Amniotic epithelial cell (primary cell): Measurements from ENCODE around the gene GABRB1.
A peak's percentile ranks its signal among the peaks of the same experiment; 100 is the strongest.

Experiments used
- DNase-seq: peaks from one replicate; pipeline ENCODE4 v3.0.0-alpha.2; 2010; ENCODE audit warnings: low read depth

GABRB1 gene

GRCh38 chr4:47049347-47049746, 18.0 kb downstream of the GABRB1 start:
- DNase-seq, result peak; percentile 31

DNA sequence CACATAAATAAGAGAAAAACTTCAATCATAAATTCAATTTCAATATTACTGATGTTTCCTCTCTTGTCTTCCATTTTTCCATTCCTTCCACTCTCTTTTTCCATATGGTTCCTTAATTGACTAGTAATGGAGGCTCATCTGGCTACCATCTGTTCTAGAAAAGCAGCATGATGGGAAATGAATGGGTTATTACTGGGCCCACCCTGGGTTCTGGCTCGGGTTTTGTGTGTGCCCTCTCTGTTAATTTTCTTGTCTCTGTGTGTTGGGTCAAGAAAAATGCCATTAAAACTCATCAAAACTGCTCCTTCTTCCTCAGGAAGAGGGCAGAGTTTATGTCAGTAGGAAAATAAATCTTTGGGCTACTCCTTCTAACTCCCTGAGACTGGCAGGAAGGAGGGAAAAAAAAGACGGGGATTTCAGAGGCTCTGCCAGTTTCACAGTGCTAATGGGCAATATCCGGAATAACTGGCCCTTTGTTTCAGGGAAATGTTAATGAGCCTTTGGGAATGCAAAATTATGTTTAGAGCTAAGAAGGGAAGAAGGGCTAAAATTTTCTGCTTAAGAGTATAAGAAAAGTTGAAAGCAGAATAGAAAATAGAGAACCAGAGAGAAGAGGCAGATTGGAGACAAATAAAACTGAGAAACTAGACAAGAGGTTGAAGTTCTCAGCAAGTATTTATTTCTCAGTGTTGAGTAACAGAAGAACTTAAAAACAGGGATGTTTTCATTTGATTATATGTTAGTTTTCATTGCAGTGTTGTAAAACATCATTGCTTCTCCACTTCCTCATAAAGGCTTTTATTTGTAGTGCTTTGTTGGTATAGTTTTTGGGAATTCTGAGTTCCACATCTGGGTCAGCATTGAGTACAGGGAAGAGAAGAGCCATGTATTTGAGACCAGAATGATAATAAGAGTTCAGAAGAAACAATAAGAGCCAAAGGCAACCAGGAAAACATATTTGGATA, 19.7 kb downstream of the GABRB1 start:
- no peak for DNase-seq

DNA sequence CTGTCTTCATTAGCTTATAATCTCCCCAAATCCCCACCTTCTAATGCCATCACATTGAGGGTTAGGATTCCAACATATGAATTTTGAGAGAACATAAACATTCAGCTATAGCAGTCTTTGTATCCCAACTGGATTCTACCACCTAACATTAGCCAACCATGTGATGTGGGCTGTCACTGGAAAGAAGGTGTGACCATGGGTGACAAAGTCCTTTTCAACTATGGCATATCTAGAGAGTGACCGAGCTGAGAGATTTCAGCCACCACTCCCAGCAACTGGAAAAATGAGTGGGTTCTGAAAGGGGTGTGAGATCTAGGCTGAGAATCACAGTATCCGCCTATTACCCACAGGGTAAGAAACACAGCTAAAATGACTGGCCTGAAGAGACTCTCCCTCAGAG, 22.1 kb downstream of the GABRB1 start:
- no peak for DNase-seq

DNA sequence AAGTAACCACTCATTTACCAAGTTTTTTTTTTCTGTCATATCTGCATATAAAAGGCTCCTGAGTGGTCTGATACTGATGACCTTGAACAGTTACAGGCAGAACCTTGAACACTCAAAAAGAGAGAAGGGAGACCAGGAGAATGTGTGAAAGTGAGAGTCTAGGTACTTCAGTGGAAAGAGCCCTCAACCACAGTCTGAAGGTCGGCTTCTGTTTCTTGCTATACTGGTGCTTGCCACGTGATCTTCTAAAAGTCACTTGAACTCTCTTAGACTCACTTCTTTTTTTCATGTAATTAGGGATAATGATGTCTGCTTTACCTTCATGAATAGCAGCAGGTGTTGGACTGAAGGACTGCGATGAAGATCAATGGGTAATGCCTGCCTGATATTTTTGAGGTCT, 22.8 kb downstream of the GABRB1 start:
- DNase-seq, result no peak

DNA sequence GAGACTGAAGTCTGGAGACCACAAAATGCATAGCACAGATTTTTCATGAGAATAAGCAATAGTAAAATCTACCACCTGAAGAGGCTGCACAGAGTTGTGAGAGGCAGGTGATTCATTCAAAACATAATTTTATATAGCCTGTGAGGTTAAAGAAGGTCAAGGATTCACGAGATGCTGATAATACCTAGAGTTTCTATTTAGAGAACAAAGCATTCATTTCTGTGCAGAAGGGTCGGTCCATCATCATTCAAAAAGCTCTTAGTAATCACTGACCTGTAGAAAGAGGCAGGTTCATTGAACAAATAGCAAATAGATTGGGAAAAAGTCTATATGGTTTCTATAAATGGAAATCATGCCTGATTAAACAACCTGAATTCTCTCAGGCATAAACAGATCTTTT, 26.6 kb downstream of the GABRB1 start:
- no peak for DNase-seq

DNA sequence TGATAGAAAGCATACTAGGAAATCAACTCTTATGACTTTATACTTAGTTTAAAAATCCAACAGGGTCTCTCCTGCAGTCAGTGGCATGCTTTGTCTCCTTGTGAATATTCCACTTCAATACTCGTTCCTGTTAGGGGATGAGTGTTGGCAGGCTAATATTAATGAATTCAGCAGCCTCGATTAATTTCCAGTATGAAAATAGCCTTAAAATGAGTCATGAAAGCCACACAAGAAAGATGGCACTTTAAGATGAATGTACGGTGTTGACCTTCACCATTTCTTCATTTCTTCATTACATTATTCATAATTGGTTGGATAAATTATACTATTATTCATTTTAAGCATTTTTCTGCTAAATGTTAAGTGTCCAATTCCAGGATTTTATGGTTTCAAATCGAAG, 29.2 kb downstream of the GABRB1 start:
- DNase-seq, result peak; percentile 27

GRCh38 chr4:47061435-47061834, 30.1 kb downstream of the GABRB1 start:
- peak; percentile 53 for DNase-seq

DNA sequence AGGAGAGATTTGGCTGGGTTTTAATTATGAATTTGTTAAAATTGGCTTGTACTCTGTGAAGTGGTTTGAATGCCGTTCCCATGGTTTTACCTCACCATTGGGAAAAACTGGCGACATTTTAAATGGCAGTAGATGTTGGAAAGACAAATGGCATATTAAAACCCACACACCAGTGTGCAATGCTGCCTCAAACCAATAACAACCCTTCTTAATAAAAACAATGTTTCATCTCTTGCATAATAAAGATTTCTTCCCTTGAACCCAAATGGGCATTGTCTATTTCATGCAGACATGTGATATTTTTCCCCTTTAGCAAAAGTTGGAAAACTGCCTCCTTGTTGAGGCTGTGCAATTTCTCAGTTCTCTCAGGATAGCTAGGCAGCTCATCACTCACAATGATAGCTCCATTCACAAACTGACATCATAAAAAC, 33.7 kb downstream of the GABRB1 start:
- peak; percentile 89 for DNase-seq

- peak; percentile 88 for DNase-seq
These were observed 37.6 kb downstream of the GABRB1 start for GRCh38 chr4:47068986-47069385.

- peak; percentile 75 for DNase-seq
These were observed 40.6 kb downstream of the GABRB1 start for GRCh38 chr4:47071901-47072341.

DNA sequence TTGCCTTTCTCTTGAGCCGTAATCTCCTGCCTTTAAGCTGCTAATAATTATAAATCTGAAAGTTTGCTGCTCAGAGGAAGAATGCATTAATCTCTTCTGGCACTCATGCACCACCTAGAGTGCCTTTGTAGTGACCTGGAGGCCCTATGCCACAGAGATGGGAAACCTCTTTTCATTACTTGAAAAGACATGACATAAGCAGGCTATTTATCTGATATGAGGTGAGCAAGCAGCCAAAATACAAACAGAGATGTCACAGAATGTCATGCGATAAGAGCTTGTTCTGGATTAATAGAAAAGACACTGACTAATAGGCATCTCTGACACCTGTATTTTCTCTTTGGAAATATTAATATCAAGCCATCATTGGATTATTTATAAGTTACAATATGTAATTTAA, 42.3 kb downstream of the GABRB1 start:
- DNase-seq, result no peak

GRCh38 chr4:47074816-47075215, 43.4 kb downstream of the GABRB1 start:
- no peak for DNase-seq

DNA sequence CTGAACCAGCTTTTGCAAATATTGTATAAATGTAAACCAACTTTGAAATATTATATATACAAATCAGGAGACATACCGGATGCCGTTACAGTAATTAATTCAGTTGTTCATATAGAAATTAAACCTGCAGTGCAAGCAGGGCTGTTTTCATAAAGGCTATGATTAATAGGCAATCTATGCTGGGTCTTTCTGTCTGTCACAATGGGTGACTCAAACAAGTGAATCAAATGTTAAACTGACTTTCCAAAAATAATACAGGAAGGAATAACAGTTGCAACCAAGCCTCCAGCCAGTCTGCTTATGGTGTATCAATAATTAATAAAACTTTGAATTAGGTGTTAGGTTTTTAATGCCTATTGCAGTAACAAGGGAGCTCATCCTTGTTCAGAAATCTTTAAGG, 43.9 kb downstream of the GABRB1 start:
- DNase-seq, result no peak

- no peak for DNase-seq
These were observed 44.6 kb downstream of the GABRB1 start for GRCh38 chr4:47075919-47076318.

GRCh38 chr4:47084111-47084510, 52.7 kb downstream of the GABRB1 start:
- DNase-seq, result no peak

GRCh38 chr4:47084795-47085194, 53.4 kb downstream of the GABRB1 start:
- no peak for DNase-seq

- no peak for DNase-seq
These were observed 56.9 kb downstream of the GABRB1 start for GRCh38 chr4:47088298-47088697.

DNA sequence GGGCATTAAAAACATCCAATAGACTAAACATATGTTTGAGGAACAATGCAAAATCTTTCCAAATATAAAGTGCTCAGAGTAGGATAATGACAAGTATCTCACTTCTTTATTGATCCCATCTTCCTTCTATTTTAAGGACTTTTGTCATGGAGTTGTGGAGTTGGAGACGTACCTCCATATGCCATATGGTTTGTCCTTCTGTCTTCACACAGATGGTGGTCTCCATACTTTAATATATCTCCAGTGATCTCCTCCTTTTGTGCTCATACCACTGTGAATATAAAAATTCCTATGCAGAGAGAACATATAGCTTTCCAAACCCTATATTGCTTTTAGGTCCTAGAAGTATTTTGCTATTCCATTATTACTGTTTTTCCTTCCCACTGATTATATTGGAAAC, 64.5 kb downstream of the GABRB1 start:
- DNase-seq, result no peak

GRCh38 chr4:47101453-47101852, 70.1 kb downstream of the GABRB1 start:
- DNase-seq, result no peak

DNA sequence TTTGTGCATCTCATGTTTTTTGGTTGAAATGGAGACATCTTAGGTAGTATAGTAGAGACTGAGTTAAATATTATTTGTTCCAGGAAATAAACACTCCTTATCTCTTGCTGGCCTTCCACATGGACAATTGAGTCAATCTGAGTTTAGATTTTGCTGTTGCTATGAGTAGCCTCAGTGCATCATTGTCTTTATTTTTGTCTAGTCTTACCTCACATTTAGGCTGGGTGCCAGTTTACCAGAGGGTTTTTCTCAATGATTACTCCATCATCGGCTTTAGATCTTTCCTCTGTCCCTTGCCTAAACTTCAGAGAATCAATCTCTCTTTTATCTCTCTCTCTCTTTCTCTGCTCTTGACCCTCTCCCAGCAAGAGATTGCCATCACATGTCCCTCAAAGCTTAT, 73.6 kb downstream of the GABRB1 start:
- peak; percentile 81 for DNase-seq

GRCh38 chr4:47106561-47106960, 75.2 kb downstream of the GABRB1 start:
- peak; percentile 87 for DNase-seq

DNA sequence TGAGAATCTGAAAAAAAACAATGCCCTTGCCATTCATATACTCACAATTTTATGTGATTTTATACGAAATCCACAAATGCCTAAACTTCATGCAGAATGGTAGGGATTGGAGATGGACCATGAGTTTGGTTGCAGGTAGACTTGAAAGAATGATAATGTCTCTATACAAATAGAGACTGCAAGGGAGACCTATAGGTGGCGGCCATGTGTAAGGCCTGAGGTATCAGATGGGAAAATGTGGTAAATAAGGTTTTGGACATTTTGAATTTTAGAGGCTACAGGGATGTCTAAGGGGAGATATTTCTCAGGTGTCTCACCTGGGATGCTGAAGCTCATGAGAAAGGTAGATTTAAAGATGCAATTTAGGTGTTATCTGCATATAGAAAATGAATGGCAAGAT, 78.0 kb downstream of the GABRB1 start:
- DNase-seq, result no peak

DNA sequence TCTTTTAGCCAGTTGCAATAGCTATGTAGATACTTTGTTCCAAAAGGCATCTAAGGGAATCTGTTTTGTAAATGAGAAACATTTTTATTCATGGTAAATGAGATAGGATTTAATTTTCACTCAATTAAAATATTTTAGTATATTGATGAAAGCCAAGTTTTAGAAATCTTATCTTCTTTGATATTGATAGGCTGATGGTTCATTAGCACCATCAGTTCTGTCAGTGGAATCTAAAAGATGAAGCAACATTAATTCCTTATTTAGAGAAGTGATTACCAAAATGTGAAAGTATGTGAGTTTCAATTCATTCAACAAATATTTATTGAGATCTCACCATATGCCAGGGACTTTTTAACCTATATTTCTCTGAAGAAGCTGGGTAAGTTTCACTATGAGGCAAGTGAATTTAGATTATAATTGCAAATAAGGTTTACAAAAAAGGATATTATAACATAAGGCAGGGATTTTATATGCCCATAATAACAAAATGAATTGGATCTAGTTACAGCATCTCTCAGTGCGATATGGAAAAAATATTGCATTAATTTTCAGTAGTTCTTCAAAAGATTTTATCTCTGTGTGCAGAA, 79.3 kb downstream of the GABRB1 start:
- DNase-seq, result no peak
